Esophagus squamous epithelium (tissue), 5 donors: ENCODE measurements around the gene NGFR. TPM values are rescaled to one million over a fixed set of nuclear protein-coding genes. Genes with fewer than 3 reads are reported as not detected.

Experiments
- DNase-seq: peaks from one replicate; lab custom pipeline; 2025; lab: John Stamatoyannopoulos, UW
- H3K27ac ChIP-seq, 4 donors: fragments of 200-600 bp; sonication (generic); one replicate each; pipeline ENCODE4 v1.5.1; 2016 to 2019; ENCODE audit warnings: mild to moderate bottlenecking in 1 of 4
- H3K27me3 ChIP-seq, 4 donors: fragments of 200-600 bp; sonication (generic); 1 replicate in 3 of 4; 2 replicates in 1 of 4; pipeline versions ENCODE4 v1.5.1 to v1.6.0; 2017 to 2021; ENCODE audit warnings: antibody characterized with exemption in 1 of 4
- H3K36me3 ChIP-seq, 3 donors: fragments of 200-600 bp; sonication (generic); one replicate each; pipeline ENCODE4 v1.5.1; 2016 to 2019
- H3K4me1 ChIP-seq, 3 donors: fragments of 200-600 bp; sonication (generic); one replicate each; pipeline ENCODE4 v1.5.1; 2017 to 2019
- H3K4me3 ChIP-seq, 4 donors: fragments of 200-600 bp; sonication (generic); 1 replicate in 3 of 4; 2 replicates in 1 of 4; pipeline ENCODE4 v1.5.1; 2016 to 2019; ENCODE audit warnings: mild to moderate bottlenecking in 2 of 4, moderate library complexity in 1 of 4
- H3K9me3 ChIP-seq, 3 donors: fragments of 200-600 bp; sonication (generic); one replicate each; pipeline ENCODE4 v1.5.1; 2016 to 2019
- CTCF ChIP-seq, 6 experiments: fragments of 450-650 bp in 4 of 6; fragments of 200-600 bp in 2 of 6; sonication (generic) in 2 of 6; IDR thresholded peaks; one replicate each; pipeline ENCODE4 v1.5.1; 2016 to 2019; ENCODE audit warnings: antibody characterized with exemption in 6 of 6, mild to moderate bottlenecking in 4 of 6, moderate library complexity in 4 of 6
- POLR2A ChIP-seq, 4 donors: fragments of 450-650 bp; IDR thresholded peaks; one replicate each; pipeline ENCODE4 v1.6.1; 2017; ENCODE audit warnings: antibody characterized with exemption in 4 of 4, mild to moderate bottlenecking in 4 of 4, moderate library complexity in 3 of 4
- WGBS, 2 donors: methylation state at CpG; one replicate each; pipeline ENCODE4 v1.1.5; 2018; 5-methylcytosine and 5-hydroxymethylcytosine counted together
- intact Hi-C: fragments of 100-400 bp; cut with DNase I; formaldehyde crosslinking; loops from one replicate; pipeline ENCODE4 v1.15.0; 2022
- total RNA-seq, 4 donors: library from RNA; depleted of rRNA; stranded (reverse); fragments of >200 nt; gene quantifications; one replicate each; pipeline ENCODE4 v1.1.0, GENCODE V29; 2016
- donor health status: DM: yes; HTN: yes; CAD: no.

NGFR gene
- total RNA-seq, 4 donors from 2014 or later, result 1.6 to 9.6 (median 4.9) TPM

GRCh38 chr17:49487183-49487582 lies 7.9 kb upstream of the NGFR start:
- H3K4me1 ChIP-seq, result peaks cover 0 to 6% (median 0%) of the 10 kb centered on the region in 3 donors
- H3K27ac ChIP-seq, result no peak overlapping the region
- H3K27me3 ChIP-seq, result peaks cover 0 to 85% (median 0%) of the 10 kb centered on the region in 4 donors
- H3K9me3 ChIP-seq, result no peaks in the 10 kb centered on the region
- intact Hi-C loops, result no loop called here
- no peak for DNase-seq
- TF ChIP-seq CTCF (IDR thresholded peaks at IDR 0.05) (no peak), POLR2A (IDR thresholded peaks at IDR 0.05) (no peak)
- 84 to 88% methylated on average over 6 to 7 of the region's 8 CpGs for WGBS, 2 donors
- H3K36me3 ChIP-seq, result no peaks in the 10 kb centered on the region
- H3K4me3 ChIP-seq, result no peak overlapping the region

- intact Hi-C loops, result no loop called here
- Histone ChIP-seq H3K9me3 (no peaks in the 10 kb centered on the region), H3K27ac (no peak overlapping the region), H3K4me1 (peaks cover 0 to 6% (median 0%) of the 10 kb centered on the region in 3 donors), H3K36me3 (no peaks in the 10 kb centered on the region), H3K4me3 (no peak overlapping the region), H3K27me3 (peaks cover 0 to 72% (median 0%) of the 10 kb centered on the region in 4 donors)
- WGBS, 2 donors, result 87% methylated on average over 6 to 8 of the region's 8 CpGs
- TF ChIP-seq POLR2A (IDR thresholded peaks at IDR 0.05), result no peak
- TF ChIP-seq CTCF (IDR thresholded peaks at IDR 0.05), result no peak
- no peak for DNase-seq
These were observed 6.5 kb upstream of the NGFR start for GRCh38 chr17:49488612-49489011.

- no peak for DNase-seq
- no peaks in the 10 kb centered on the region for H3K36me3 ChIP-seq
- TF ChIP-seq CTCF (IDR thresholded peaks at IDR 0.05) (no peak), POLR2A (IDR thresholded peaks at IDR 0.05) (no peak)
- H3K27me3 ChIP-seq, result peaks cover 0 to 70% (median 0%) of the 10 kb centered on the region in 4 donors
- no peak overlapping the region for H3K4me3 ChIP-seq
- H3K9me3 ChIP-seq, result no peaks in the 10 kb centered on the region
- WGBS, 2 donors, result 85 to 86% methylated on average over 3 to 4 of the region's 4 CpGs
- peaks cover 0 to 6% (median 0%) of the 10 kb centered on the region in 3 donors for H3K4me1 ChIP-seq
- no peak overlapping the region for H3K27ac ChIP-seq
- intact Hi-C loops, result no loop called here
These were observed 5.7 kb upstream of the NGFR start for GRCh38 chr17:49489348-49489747.

GRCh38 chr17:49490276-49490675 lies 4.8 kb upstream of the NGFR start:
- intact Hi-C loops, result no loop called here
- TF ChIP-seq POLR2A (IDR thresholded peaks at IDR 0.05) (no peak), CTCF (IDR thresholded peaks at IDR 0.05) (no peak)
- Histone ChIP-seq H3K36me3 (no peaks in the 10 kb centered on the region), H3K27me3 (peaks cover 0 to 70% (median 0%) of the 10 kb centered on the region in 4 donors), H3K27ac (no peak overlapping the region), H3K9me3 (no peaks in the 10 kb centered on the region), H3K4me1 (peaks cover under 1 to 14% (median 5%) of the 10 kb centered on the region in 3 donors), H3K4me3 (no peak overlapping the region)
- WGBS, 2 donors, result 66 to 100% methylated on average over 1 to 5 of the region's 6 CpGs
- no peak for DNase-seq

- peaks cover 0 to 70% (median 4%) of the 10 kb centered on the region in 4 donors for H3K27me3 ChIP-seq
- H3K9me3 ChIP-seq, result no peaks in the 10 kb centered on the region
- H3K36me3 ChIP-seq, result no peaks in the 10 kb centered on the region
- peaks cover 11 to 21% (median 15%) of the 10 kb centered on the region in 3 donors for H3K4me1 ChIP-seq
- H3K4me3 ChIP-seq, result no peak overlapping the region
- H3K27ac ChIP-seq, result no peak overlapping the region
- TF ChIP-seq POLR2A (IDR thresholded peaks at IDR 0.05), result no peak
- no peak for TF ChIP-seq CTCF (IDR thresholded peaks at IDR 0.05)
- intact Hi-C loops, result no loop called here
- DNase-seq, result no peak
- WGBS, 2 donors, result 46 to 61% methylated on average over 3 to 4 of the region's 5 CpGs
These were observed 3.8 kb upstream of the NGFR start for GRCh38 chr17:49491192-49491769.
